Vagina (tissue), 2 donors: Measurements from ENCODE around the gene EVX1.

Experiments used
- POLR2A ChIP-seq, 2 donors: fragments of 450-650 bp; IDR thresholded peaks; one replicate each; pipeline ENCODE4 v1.6.1; 2017; ENCODE audit warnings: antibody characterized with exemption in 2 of 2, mild to moderate bottlenecking in 2 of 2, moderate library complexity in 2 of 2
- POLR2AphosphoS5 ChIP-seq, 2 donors: sonication (generic); formaldehyde crosslinking; IDR thresholded peaks; one replicate each; pipeline ENCODE4 v1.9.0; 2017; ENCODE audit warnings: antibody characterized with exemption in 2 of 2, mild to moderate bottlenecking in 2 of 2, low read depth in 1 of 2; ENCODE audit not compliant: insufficient read depth in 1 of 2
- TF ChIP-seq, protein P1 (sequence below), 3 experiments: fragments of 450-650 bp in 2 of 3; fragments of 200-600 bp in 1 of 3; sonication (generic) in 1 of 3; IDR thresholded peaks; one replicate each; pipeline ENCODE4 v1.5.1; 2017 to 2019; ENCODE audit warnings: antibody characterized with exemption in 3 of 3, mild to moderate bottlenecking in 2 of 3, moderate library complexity in 2 of 3

DNA sequence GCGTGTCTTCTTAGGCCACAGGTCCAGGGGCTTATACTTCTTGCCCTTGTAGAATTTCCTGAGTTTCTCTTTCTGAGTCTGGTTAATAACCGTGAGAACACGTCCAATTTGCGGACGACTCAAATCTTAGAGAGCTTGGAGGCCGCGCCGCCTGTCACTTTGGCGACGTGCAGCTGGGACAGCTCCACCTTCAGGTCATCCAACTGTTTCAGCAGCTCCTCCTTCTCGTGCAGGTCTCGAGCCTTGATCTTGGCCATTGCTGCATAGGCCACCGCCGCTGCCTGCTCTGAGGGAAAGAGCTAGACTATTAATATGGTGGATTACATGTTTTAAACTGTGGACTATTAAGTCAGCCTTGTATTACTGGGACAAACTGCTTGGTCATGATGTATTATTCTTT is 26.9 kb downstream of the EVX1 start:
- TF ChIP-seq, protein P1, sequence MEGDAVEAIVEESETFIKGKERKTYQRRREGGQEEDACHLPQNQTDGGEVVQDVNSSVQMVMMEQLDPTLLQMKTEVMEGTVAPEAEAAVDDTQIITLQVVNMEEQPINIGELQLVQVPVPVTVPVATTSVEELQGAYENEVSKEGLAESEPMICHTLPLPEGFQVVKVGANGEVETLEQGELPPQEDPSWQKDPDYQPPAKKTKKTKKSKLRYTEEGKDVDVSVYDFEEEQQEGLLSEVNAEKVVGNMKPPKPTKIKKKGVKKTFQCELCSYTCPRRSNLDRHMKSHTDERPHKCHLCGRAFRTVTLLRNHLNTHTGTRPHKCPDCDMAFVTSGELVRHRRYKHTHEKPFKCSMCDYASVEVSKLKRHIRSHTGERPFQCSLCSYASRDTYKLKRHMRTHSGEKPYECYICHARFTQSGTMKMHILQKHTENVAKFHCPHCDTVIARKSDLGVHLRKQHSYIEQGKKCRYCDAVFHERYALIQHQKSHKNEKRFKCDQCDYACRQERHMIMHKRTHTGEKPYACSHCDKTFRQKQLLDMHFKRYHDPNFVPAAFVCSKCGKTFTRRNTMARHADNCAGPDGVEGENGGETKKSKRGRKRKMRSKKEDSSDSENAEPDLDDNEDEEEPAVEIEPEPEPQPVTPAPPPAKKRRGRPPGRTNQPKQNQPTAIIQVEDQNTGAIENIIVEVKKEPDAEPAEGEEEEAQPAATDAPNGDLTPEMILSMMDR (IDR thresholded peaks at IDR 0.05), result no peak
- TF ChIP-seq POLR2A (IDR thresholded peaks at IDR 0.05) (no peak), POLR2AphosphoS5 (IDR thresholded peaks at IDR 0.05; ENCODE audit: insufficient read depth in 1 of 2, low read depth in 1 of 2) (no peak)
